UCSD-AML1 (cell line): ENCODE results near the gene NLN.
"Not testable (repeated sequence)": the region's sequence is repeated elsewhere in the genome, so short reads cannot be mapped to it uniquely, and the experiment has no call there.

ENCODE experiments used
- DNase-seq: peaks from one replicate; lab custom pipeline; 2025; ENCODE audit not compliant: unreplicated experiment; lab: John Stamatoyannopoulos, UW

NLN gene

DNA sequence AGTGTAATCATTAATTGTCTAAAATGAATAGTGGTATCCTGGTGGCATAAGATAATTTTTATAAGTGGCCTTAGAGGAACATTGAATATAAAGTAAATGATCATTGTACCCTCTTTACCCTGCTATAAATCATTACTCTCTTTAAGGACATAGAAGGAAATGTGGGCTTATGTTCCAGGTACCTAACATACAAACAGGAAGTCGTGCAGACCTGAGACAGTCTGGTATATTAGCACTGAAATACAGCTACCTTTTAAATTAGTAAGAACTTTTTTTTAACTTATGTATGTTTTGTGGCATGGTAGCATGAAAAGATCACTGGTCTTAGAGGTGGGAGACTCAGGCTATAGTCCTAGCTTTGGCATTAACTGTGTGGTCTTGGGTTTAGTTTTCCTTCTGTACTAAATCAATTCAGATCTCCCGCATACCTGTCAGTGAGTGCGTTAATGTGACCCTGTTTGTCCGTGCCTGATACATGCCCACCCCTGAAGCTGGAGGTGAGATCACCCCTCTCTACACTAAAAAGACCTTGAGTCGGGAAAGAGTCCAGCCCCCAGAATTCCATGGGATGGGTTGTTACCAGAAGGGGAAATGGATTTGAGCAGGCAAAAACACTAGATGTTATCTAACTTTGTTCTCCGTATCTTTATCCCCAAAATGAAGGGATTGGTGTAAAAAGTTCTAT lies 145.0 kb downstream of the NLN start:
- no peak for DNase-seq

DNA sequence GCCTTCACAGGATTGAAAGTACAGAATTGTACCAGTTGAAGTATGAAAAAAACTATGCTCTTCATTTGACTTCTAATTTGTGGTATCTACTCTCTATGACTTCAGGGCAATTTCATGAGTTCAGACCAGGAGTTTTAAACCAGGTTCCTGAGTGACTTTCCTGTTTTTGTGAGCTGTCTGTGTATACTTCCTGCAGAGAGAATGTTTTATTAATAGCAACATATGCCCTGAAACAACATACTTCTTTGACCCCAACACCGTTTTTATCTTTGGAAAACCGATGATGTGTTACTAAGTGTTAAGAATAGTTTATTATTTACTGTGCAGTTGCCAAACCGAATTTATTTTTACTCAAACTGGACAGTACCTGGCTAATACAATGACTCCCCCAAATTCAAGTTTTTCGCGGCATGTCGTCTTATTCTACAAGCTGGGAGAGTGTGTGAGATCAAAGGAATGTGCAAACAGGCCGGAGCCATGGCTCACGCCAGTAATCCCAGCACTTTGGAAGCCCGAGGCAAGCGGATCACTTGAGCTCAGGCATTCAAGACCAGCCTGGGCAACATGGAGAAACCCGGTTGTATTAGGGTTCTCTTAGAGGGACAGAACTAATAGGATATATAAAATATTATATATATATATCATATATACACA lies 145.7 kb downstream of the NLN start:
- DNase-seq = no peak

DNA sequence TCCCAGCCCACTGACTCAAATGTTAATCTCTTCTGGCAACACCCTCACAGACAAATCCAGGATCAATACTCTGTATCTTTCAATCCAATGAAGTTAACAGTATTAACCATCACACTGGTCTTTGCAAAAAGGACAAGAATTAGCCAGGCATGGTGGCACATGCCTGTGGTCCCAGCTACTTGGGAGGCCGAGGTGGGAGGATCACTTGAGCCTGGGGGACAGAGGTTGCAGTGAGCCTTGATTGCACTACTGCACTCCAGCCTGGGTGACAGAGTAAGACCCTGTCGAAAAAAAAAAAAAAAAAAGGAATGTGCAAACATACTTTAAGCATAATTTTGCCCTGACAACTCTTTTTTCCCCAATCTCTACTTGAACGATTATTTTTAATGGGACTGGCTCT lies 146.5 kb downstream of the NLN start:
- no peak for DNase-seq

DNA sequence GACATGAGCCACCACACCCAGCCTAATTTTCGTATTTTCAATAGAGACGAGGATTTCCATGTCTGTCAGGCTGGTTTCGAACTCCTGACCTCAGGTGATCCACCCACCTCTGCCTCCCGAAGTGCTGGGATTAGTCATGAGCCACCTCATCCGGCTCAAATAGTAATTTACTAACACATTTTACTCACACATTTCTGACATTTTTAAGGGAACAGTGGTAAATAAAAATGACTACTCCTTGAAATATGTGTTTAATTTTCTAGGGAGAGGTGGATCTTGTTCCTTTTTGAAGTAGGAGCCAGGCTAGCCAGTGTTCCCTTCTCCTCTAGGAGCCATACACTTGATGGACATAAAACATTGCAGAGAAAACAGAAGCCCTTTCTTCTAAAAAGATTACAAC lies 149.2 kb downstream of the NLN start:
- DNase-seq = no peak

DNA sequence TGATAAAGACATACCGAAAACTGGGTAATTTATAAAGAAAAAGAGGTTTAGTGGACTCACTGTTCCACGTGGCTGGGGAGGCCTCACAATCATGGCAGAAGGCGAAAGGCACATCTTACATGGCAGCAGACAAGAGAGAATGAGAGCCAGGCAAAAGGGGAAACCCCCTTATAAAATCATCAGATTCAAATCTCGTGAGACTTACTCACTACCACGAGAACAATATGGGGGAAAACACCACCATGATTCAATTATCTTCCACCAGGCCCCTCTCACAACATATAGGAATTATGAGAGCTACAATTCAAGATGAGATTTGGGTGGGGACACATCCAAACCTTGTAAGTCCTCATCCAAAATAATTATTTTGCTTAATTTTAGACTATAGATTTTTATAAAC lies 149.8 kb downstream of the NLN start:
- DNase-seq = not testable (repeated sequence)

DNA sequence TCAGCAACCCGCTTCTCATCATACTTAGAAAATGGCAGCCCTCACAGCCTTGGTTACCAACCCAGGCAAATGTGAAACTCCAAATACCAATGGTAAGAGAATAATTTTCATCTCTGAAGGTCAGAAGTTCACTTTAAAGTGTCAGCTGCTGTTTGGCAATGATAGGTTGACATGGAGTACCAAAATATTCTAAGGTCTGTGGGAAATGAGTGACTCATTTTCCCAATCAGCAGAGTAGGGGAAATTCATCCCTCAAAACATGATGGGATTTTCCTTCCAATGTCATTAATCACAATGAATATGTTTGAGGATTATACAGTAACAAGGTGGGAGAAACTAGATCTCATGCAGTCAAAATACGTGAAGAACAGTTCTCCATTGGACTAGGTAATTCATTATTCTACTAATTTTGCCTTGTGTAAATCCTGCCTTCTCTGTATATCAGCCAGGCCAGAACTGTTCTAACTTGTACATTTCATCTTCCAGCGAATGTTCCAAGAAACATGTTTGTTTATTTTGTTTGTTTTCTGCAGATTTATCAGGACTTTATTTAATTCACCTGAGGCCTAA lies 151.3 kb downstream of the NLN start:
- no peak for DNase-seq

DNA sequence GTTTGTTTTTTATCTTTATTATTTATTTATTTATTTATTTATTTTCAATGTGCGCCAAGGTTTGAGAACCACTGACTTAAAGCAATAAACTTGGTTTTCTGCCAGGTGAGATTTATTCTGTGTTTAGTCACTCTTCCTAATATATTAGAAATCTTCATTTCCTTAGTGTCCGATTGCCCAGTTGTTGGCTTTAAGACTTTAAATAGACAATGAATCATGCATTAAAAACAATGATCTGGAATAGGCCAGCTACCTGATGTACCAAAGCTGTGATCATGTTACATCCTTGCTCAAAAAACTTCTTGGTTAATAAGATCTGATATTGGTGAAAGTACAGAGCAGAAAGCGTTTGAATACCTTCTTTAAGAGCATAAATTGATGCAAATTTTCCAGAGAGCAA lies 152.2 kb downstream of the NLN start:
- DNase-seq = no peak

DNA sequence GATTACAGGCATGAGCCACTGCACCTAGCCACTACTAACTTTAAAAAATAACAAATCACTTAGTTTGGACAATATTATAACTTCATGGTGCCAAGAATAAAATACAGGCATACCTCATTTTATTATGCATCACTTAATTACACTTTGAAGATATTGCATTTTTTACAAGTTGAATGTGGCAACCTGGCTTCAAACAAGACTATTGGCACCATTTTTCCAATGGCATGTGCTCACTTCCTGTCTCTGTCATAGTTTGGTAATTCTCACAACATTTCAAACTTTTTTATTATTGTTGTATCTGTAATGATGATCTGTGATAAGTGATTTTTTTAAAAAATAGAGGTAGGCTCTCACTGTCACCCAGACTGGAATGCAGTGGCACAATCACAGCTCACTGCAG lies 154.5 kb downstream of the NLN start:
- no peak for DNase-seq

DNA sequence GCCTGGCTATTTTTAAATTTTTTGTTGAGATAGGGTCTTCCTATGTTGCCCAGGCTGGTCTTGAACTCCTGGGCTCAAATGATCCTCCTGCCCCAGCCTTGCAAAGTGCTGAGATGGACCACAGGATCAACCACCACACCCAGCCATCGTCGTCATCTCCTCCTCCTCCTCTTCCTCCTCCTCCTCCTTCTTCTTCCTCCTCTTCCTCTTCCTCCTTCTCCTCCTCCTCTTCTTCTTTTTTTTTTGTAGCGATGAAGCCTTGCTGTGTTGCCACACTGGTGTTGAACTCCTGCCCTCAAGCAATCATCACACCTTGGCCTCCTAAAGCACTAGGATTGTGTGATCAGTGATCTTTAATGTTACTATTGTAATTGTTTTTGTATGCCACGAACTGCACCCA lies 155.0 kb downstream of the NLN start:
- DNase-seq = no peak
